GM12891 (cell line): ENCODE results near the gene NKX3-2.

Source experiments
- PAX5 ChIP-seq: IDR thresholded peaks from 2 replicates; pipeline ENCODE4 v1.6.1; 2011; ENCODE audit warnings: low read length, moderate library complexity, mild to moderate bottlenecking; ENCODE audit not compliant: insufficient read depth, severe bottlenecking
- POLR2A ChIP-seq: IDR thresholded peaks from 2 replicates; pipeline ENCODE4 v1.6.1; 2011; ENCODE audit warnings: low read depth, low read length, control low read depth
- POU2F2 ChIP-seq: IDR thresholded peaks from 2 replicates; pipeline ENCODE4 v1.6.1; 2011; ENCODE audit warnings: low read depth, mild to moderate bottlenecking, control low read depth, low read length, moderate library complexity
- SPI1 ChIP-seq: IDR thresholded peaks from 2 replicates; pipeline ENCODE4 v1.6.1; 2011; ENCODE audit warnings: low read depth, low read length, control low read depth
- TAF1 ChIP-seq: IDR thresholded peaks from 2 replicates; pipeline ENCODE4 v1.6.1; 2011; ENCODE audit warnings: low read depth, low read length, control low read depth

DNA sequence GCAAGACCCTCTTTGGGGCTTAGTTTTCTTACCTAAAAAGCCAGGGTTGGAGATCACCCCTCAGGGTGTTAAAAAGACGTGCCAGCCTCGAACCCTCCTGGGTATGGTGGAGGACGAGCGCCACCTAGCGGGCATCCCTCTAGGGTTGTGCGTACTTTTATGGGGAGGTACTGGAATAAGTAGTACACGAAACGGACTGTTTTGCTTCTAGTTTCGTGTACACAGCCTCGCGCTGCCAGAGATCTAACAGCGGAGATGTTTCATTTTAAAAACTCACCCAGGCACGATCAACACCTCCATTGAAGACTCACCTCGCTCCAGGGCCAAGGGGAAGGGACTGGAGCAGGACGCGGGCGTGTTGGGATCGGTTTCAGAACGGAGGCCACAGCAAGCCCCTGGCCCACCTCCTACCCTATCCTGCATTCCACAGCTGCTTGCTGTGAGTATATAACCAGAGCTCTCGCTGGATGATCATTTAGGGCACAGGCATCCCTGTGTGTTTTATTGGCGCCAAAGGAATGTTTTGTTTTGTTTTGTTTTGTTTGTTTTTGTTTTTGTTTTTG, 4.8 kb upstream of the NKX3-2 start:
- no peak for TF ChIP-seq POLR2A
- TF ChIP-seq TAF1 = no peak
- TF ChIP-seq SPI1 = no peak
- TF ChIP-seq PAX5 = no peak
- TF ChIP-seq POU2F2 = no peak
